Small intestine (tissue), 7 donors: Measurements from ENCODE around the gene RNASE4. TPM values are rescaled to one million over a fixed set of nuclear protein-coding genes. Genes with fewer than 3 reads are reported as not detected.

Experiments
- DNase-seq, 2 donors: peaks; one replicate each; pipeline versions ENCODE4 v3.0.0 to v3.0.0-alpha.2; 2013
- FAIRE-seq: peaks from 2 replicates; lab custom pipeline; 2012; peaks lifted over from hg19 to GRCh38; lab: Jason Lieb, UNC
- H3K27ac ChIP-seq, 3 donors: one replicate each; pipeline ENCODE4 v1.5.1; 2013; ENCODE audit warnings: low read length in 2 of 3, mild to moderate bottlenecking in 2 of 3, control low read depth in 1 of 3, inconsistent platforms in 1 of 3, low read depth in 1 of 3, moderate library complexity in 1 of 3
- H3K27me3 ChIP-seq, 3 donors: one replicate each; pipeline ENCODE4 v1.6.1; 2013; ENCODE audit warnings: low read length in 3 of 3, inconsistent platforms in 1 of 3; ENCODE audit not compliant: control insufficient read depth in 3 of 3, insufficient read depth in 3 of 3
- H3K36me3 ChIP-seq, 3 donors: one replicate each; pipeline ENCODE4 v1.6.1; 2013; ENCODE audit warnings: low read length in 3 of 3, inconsistent platforms in 1 of 3, low read depth in 1 of 3, mild to moderate bottlenecking in 1 of 3, moderate library complexity in 1 of 3; ENCODE audit not compliant: control insufficient read depth in 3 of 3, insufficient read depth in 2 of 3
- H3K4me1 ChIP-seq, 3 donors: one replicate each; pipeline ENCODE4 v1.6.1; 2013; ENCODE audit warnings: low read length in 2 of 3, inconsistent platforms in 1 of 3, low read depth in 1 of 3, mild to moderate bottlenecking in 1 of 3, moderate library complexity in 1 of 3; ENCODE audit not compliant: control insufficient read depth in 3 of 3, insufficient read depth in 2 of 3
- H3K4me3 ChIP-seq, 3 donors: one replicate each; pipeline ENCODE4 v1.5.1; 2013; ENCODE audit warnings: low read length in 3 of 3, control low read depth in 1 of 3, inconsistent platforms in 1 of 3, low read depth in 1 of 3, mild to moderate bottlenecking in 1 of 3, moderate library complexity in 1 of 3
- H3K9me3 ChIP-seq, 2 donors: one replicate each; pipeline ENCODE4 v1.6.1; 2013; ENCODE audit warnings: low read depth in 1 of 2, low read length in 1 of 2; ENCODE audit not compliant: control insufficient read depth in 2 of 2, insufficient read depth in 1 of 2
- WGBS, 3 donors: extraction: QIAGEN DNeasy Blood & Tissue Kit; methylation state at CpG; one replicate each; pipeline ENCODE4 v1.1.7; 2013; 5-methylcytosine and 5-hydroxymethylcytosine counted together
- polyA plus RNA-seq, 4 donors: library from polyadenylated mRNA; stranded (reverse) in 3 of 4; unstranded in 1 of 4; fragments of 200-250 nt in 3 of 4; fragments of 120-200 nt in 1 of 4; gene quantifications; one replicate each; pipeline versions ENCODE4 v1.2.1 to v1.2.3, GENCODE V29; 2013
- donor health status: healthy with polysubstance abuse.
- donor health status: control.
- donor health status: control.
- donor health status: Bipolar disorder and iron deficiency.
- donor health status: healthy.

The RNASE4 gene
- polyA plus RNA-seq, 4 donors: 8.1 to 45.7 (median 31.1) TPM

- no peaks in the 10 kb centered on the region for H3K36me3 ChIP-seq
- no peak overlapping the region for H3K27ac ChIP-seq
- no peak for FAIRE-seq
- H3K9me3 ChIP-seq: peaks cover 0 to 2% of the 10 kb centered on the region in 2 donors
- WGBS, 3 donors: 84 to 91% (median 88%) methylated on average over 3 of the region's 3 CpGs
- H3K4me3 ChIP-seq: no peak overlapping the region
- H3K4me1 ChIP-seq: no peaks in the 10 kb centered on the region
- H3K27me3 ChIP-seq: no peaks in the 10 kb centered on the region
- no peak for DNase-seq
These were observed 62.2 kb downstream of the RNASE4 start for GRCh38 chr14:20746566-20746965.

GRCh38 chr14:20748439-20748838 lies 64.1 kb downstream of the RNASE4 start:
- Histone ChIP-seq H3K4me3 (no peak overlapping the region), H3K4me1 (no peaks in the 10 kb centered on the region), H3K9me3 (peaks cover 0 to 14% of the 10 kb centered on the region in 2 donors), H3K27ac (no peak overlapping the region), H3K27me3 (no peaks in the 10 kb centered on the region), H3K36me3 (no peaks in the 10 kb centered on the region)
- DNase-seq (peak in 1 of 2 donors; percentile 61), FAIRE-seq (no peak)
- 53 to 77% (median 70%) methylated on average over 2 of the region's 2 CpGs for WGBS, 3 donors

- 45 to 75% (median 67%) methylated on average over 1 of the region's 1 CpG for WGBS, 3 donors
These were observed 65.8 kb downstream of the RNASE4 start for GRCh38 chr14:20750194-20750593.

More at GRCh38 chr14:20750194-20750593, 65.8 kb downstream of the RNASE4 start:
- no peaks in the 10 kb centered on the region for H3K4me1 ChIP-seq
- no peak overlapping the region for H3K27ac ChIP-seq
- no peak overlapping the region for H3K4me3 ChIP-seq
- FAIRE-seq (no peak), DNase-seq (peak in 1 of 2 donors; percentile 29)
- no peaks in the 10 kb centered on the region for H3K36me3 ChIP-seq
- peaks cover 0 to 15% of the 10 kb centered on the region in 2 donors for H3K9me3 ChIP-seq
- H3K27me3 ChIP-seq: no peaks in the 10 kb centered on the region

Other genes starting within 250 kb of the RNASE4 start
- gene KLHL33, start 248.4 kb upstream of the RNASE4 start, polyA plus RNA-seq: under 1 TPM in 3 of 4 donors, not detected in 1; under 0.01 to 0.37 (median 0.07) TPM
- 10 to 100 TPM; 38.6 to 59.1 (median 45.8) TPM for gene OSGEP, start 229.7 kb upstream of the RNASE4 start, polyA plus RNA-seq
- 100 to 1,000 TPM; 122 to 216 (median 191) TPM for gene APEX1, start 229.3 kb upstream of the RNASE4 start, polyA plus RNA-seq
- gene PIP4P1, start 223.1 kb upstream of the RNASE4 start, polyA plus RNA-seq: 10 to 100 TPM; 37.6 to 55.1 (median 49.2) TPM
- gene PNP, start 215.2 kb upstream of the RNASE4 start, polyA plus RNA-seq: 100 to 1,000 TPM; 168 to 353 (median 202) TPM
- gene RNASE10, start 179.0 kb upstream of the RNASE4 start, polyA plus RNA-seq: under 1 TPM in 1 of 4 donors, not detected in 3; 0.78 TPM
- gene RNASE9, start 123.5 kb upstream of the RNASE4 start, polyA plus RNA-seq: not detected
- not detected for gene RNASE11, start 96.6 kb upstream of the RNASE4 start, polyA plus RNA-seq
- not detected for gene RNASE12, start 93.2 kb upstream of the RNASE4 start, polyA plus RNA-seq
- gene OR6S1, start 42.9 kb upstream of the RNASE4 start, polyA plus RNA-seq: not detected
- gene ANG, start 4.2 kb downstream of the RNASE4 start, polyA plus RNA-seq: 10 to 100 TPM; 13.4 to 63.1 (median 20.8) TPM
- gene EDDM3A, start 61.3 kb downstream of the RNASE4 start, polyA plus RNA-seq: not detected
- gene EDDM3B, start 83.8 kb downstream of the RNASE4 start, polyA plus RNA-seq: not detected
- gene RNASE6, start 96.7 kb downstream of the RNASE4 start, polyA plus RNA-seq: 10 to 100 TPM in 2 of 4 donors, 1 to 10 TPM in 2; 3.1 to 20.0 (median 10.3) TPM
- gene RNASE1, start 118.3 kb downstream of the RNASE4 start, polyA plus RNA-seq: 100 to 1,000 TPM in 1 of 4 donors, 10 to 100 TPM in 3; 51.3 to 229 (median 84.7) TPM
- gene RNASE3, start 206.8 kb downstream of the RNASE4 start, polyA plus RNA-seq: under 1 TPM in 2 of 4 donors, not detected in 2; 0.09 to 0.12 TPM